ENCODE data around the gene KRTAP3-1.
"Not testable (repeated sequence)": the region's sequence is repeated elsewhere in the genome, so short reads cannot be mapped to it uniquely, and the experiment has no call there.

Gene KRTAP3-1

GRCh38 chr17:41013181-41013580 lies 4.3 kb upstream of the KRTAP3-1 start:
- Histone ChIP-seq H3K9me3 (ENCODE audit: control insufficient read depth in 1 of 2, low read length in 2 of 2) (no peaks in the 10 kb centered on the region), H3K4me3 (ENCODE audit: low read depth in 1 of 2, low read length in 2 of 2) (no peak overlapping the region), H3K36me3 (ENCODE audit: control insufficient read depth in 1 of 2, insufficient read depth in 2 of 2, low read length in 2 of 2) (no peaks in the 10 kb centered on the region), H3K4me1 (ENCODE audit: control insufficient read depth in 1 of 2, insufficient read depth in 2 of 2, low read length in 2 of 2) (no peaks in the 10 kb centered on the region), H3K27me3 (ENCODE audit: low read depth, low read length) (no peaks in the 10 kb centered on the region), H3K27ac (ENCODE audit: low read length) (no peak overlapping the region)

- no peaks in the 10 kb centered on the region for H3K9me3 ChIP-seq (ENCODE audit: control insufficient read depth in 1 of 2, low read length in 2 of 2)
- H3K27ac ChIP-seq (ENCODE audit: low read length) = no peak overlapping the region
- H3K4me3 ChIP-seq (ENCODE audit: low read depth in 1 of 2, low read length in 2 of 2) = no peak overlapping the region
- no peaks in the 10 kb centered on the region for H3K36me3 ChIP-seq (ENCODE audit: control insufficient read depth in 1 of 2, insufficient read depth in 2 of 2, low read length in 2 of 2)
- H3K27me3 ChIP-seq (ENCODE audit: low read depth, low read length) = no peaks in the 10 kb centered on the region
- no peaks in the 10 kb centered on the region for H3K4me1 ChIP-seq (ENCODE audit: control insufficient read depth in 1 of 2, insufficient read depth in 2 of 2, low read length in 2 of 2)
Observed at GRCh38 chr17:41012326-41013120, 3.6 kb upstream of the KRTAP3-1 start.

GRCh38 chr17:41010441-41010840 lies 1.5 kb upstream of the KRTAP3-1 start:
- Histone ChIP-seq H3K36me3 (ENCODE audit: control insufficient read depth in 1 of 2, insufficient read depth in 2 of 2, low read length in 2 of 2) (no peaks in the 10 kb centered on the region), H3K4me3 (ENCODE audit: low read depth in 1 of 2, low read length in 2 of 2) (no peak overlapping the region), H3K27ac (ENCODE audit: low read length) (no peak overlapping the region), H3K4me1 (ENCODE audit: control insufficient read depth in 1 of 2, insufficient read depth in 2 of 2, low read length in 2 of 2) (no peaks in the 10 kb centered on the region), H3K9me3 (ENCODE audit: control insufficient read depth in 1 of 2, low read length in 2 of 2) (no peaks in the 10 kb centered on the region), H3K27me3 (ENCODE audit: low read depth, low read length) (no peaks in the 10 kb centered on the region)

- H3K27ac ChIP-seq (ENCODE audit: low read length) = no peak overlapping the region
- no peaks in the 10 kb centered on the region for H3K4me1 ChIP-seq (ENCODE audit: control insufficient read depth in 1 of 2, insufficient read depth in 2 of 2, low read length in 2 of 2)
- H3K36me3 ChIP-seq (ENCODE audit: control insufficient read depth in 1 of 2, insufficient read depth in 2 of 2, low read length in 2 of 2) = no peaks in the 10 kb centered on the region
- no peak overlapping the region for H3K4me3 ChIP-seq (ENCODE audit: low read depth in 1 of 2, low read length in 2 of 2)
- no peaks in the 10 kb centered on the region for H3K27me3 ChIP-seq (ENCODE audit: low read depth, low read length)
- no peaks in the 10 kb centered on the region for H3K9me3 ChIP-seq (ENCODE audit: control insufficient read depth in 1 of 2, low read length in 2 of 2)
Observed at GRCh38 chr17:41009936-41010335, 1.0 kb upstream of the KRTAP3-1 start.

- no peaks in the 10 kb centered on the region for H3K9me3 ChIP-seq (ENCODE audit: control insufficient read depth in 1 of 2, low read length in 2 of 2)
- H3K4me1 ChIP-seq (ENCODE audit: control insufficient read depth in 1 of 2, insufficient read depth in 2 of 2, low read length in 2 of 2) = no peaks in the 10 kb centered on the region
- no peak overlapping the region for H3K4me3 ChIP-seq (ENCODE audit: low read depth in 1 of 2, low read length in 2 of 2)
- no peaks in the 10 kb centered on the region for H3K36me3 ChIP-seq (ENCODE audit: control insufficient read depth in 1 of 2, insufficient read depth in 2 of 2, low read length in 2 of 2)
- no peaks in the 10 kb centered on the region for H3K27me3 ChIP-seq (ENCODE audit: low read depth, low read length)
- no peak overlapping the region for H3K27ac ChIP-seq (ENCODE audit: low read length)
Observed at GRCh38 chr17:41009301-41009760, 403 bp upstream of the KRTAP3-1 start.

- no peaks in the 10 kb centered on the region for H3K4me1 ChIP-seq (ENCODE audit: control insufficient read depth in 1 of 2, insufficient read depth in 2 of 2, low read length in 2 of 2)
- H3K27ac ChIP-seq (ENCODE audit: low read length) = no peak overlapping the region
- H3K4me3 ChIP-seq (ENCODE audit: low read depth in 1 of 2, low read length in 2 of 2) = no peak overlapping the region
- no peaks in the 10 kb centered on the region for H3K9me3 ChIP-seq (ENCODE audit: control insufficient read depth in 1 of 2, low read length in 2 of 2)
- no peaks in the 10 kb centered on the region for H3K36me3 ChIP-seq (ENCODE audit: control insufficient read depth in 1 of 2, insufficient read depth in 2 of 2, low read length in 2 of 2)
- H3K27me3 ChIP-seq (ENCODE audit: low read depth, low read length) = no peaks in the 10 kb centered on the region
Observed at GRCh38 chr17:41004397-41004796, 4.5 kb downstream of the KRTAP3-1 start.

- H3K27me3 ChIP-seq (ENCODE audit: low read depth, low read length) = no peaks in the 10 kb centered on the region
- H3K36me3 ChIP-seq (ENCODE audit: control insufficient read depth in 1 of 2, insufficient read depth in 2 of 2, low read length in 2 of 2) = no peaks in the 10 kb centered on the region
- no peak overlapping the region for H3K4me3 ChIP-seq (ENCODE audit: low read depth in 1 of 2, low read length in 2 of 2)
Observed at GRCh38 chr17:41003926-41004325, 5.0 kb downstream of the KRTAP3-1 start.

GRCh38 chr17:41002814-41003213 lies 6.1 kb downstream of the KRTAP3-1 start:
- H3K4me3 ChIP-seq (ENCODE audit: low read depth in 1 of 2, low read length in 2 of 2) = no peak overlapping the region
- H3K27me3 ChIP-seq (ENCODE audit: low read depth, low read length) = no peaks in the 10 kb centered on the region
- H3K4me1 ChIP-seq (ENCODE audit: control insufficient read depth in 1 of 2, insufficient read depth in 2 of 2, low read length in 2 of 2) = no peaks in the 10 kb centered on the region
- no peak overlapping the region for H3K27ac ChIP-seq (ENCODE audit: low read length)
- no peaks in the 10 kb centered on the region for H3K36me3 ChIP-seq (ENCODE audit: control insufficient read depth in 1 of 2, insufficient read depth in 2 of 2, low read length in 2 of 2)
- H3K9me3 ChIP-seq (ENCODE audit: control insufficient read depth in 1 of 2, low read length in 2 of 2) = no peaks in the 10 kb centered on the region

More at GRCh38 chr17:41003926-41004325, 5.0 kb downstream of the KRTAP3-1 start:
- Histone ChIP-seq H3K4me1 (ENCODE audit: control insufficient read depth in 1 of 2, insufficient read depth in 2 of 2, low read length in 2 of 2) (no peaks in the 10 kb centered on the region), H3K9me3 (ENCODE audit: control insufficient read depth in 1 of 2, low read length in 2 of 2) (no peaks in the 10 kb centered on the region), H3K27ac (ENCODE audit: low read length) (no peak overlapping the region)

- no peak overlapping the region for H3K27ac ChIP-seq (ENCODE audit: low read length)
- no peaks in the 10 kb centered on the region for H3K4me1 ChIP-seq (ENCODE audit: control insufficient read depth in 1 of 2, insufficient read depth in 2 of 2, low read length in 2 of 2)
- no peaks in the 10 kb centered on the region for H3K9me3 ChIP-seq (ENCODE audit: control insufficient read depth in 1 of 2, low read length in 2 of 2)
- H3K4me3 ChIP-seq (ENCODE audit: low read depth in 1 of 2, low read length in 2 of 2) = no peak overlapping the region
- no peaks in the 10 kb centered on the region for H3K36me3 ChIP-seq (ENCODE audit: control insufficient read depth in 1 of 2, insufficient read depth in 2 of 2, low read length in 2 of 2)
- H3K27me3 ChIP-seq (ENCODE audit: low read depth, low read length) = no peaks in the 10 kb centered on the region
Observed at GRCh38 chr17:41001795-41002194, 7.1 kb downstream of the KRTAP3-1 start.

- not testable (repeated sequence) for H3K4me3 ChIP-seq (ENCODE audit: low read depth in 1 of 2, low read length in 2 of 2); H3K27me3 ChIP-seq (ENCODE audit: low read depth, low read length); H3K36me3 ChIP-seq (ENCODE audit: control insufficient read depth in 1 of 2, insufficient read depth in 2 of 2, low read length in 2 of 2); H3K27ac ChIP-seq (ENCODE audit: low read length); H3K9me3 ChIP-seq (ENCODE audit: control insufficient read depth in 1 of 2, low read length in 2 of 2); H3K4me1 ChIP-seq (ENCODE audit: control insufficient read depth in 1 of 2, insufficient read depth in 2 of 2, low read length in 2 of 2)
Observed at GRCh38 chr17:40999563-40999962, 9.4 kb downstream of the KRTAP3-1 start, which contains the start of gene KRTAP3-2. TSS of gene KRTAP3-2 (minus strand) at chr17:40999906. CDS start at chr17:40999853, 53 bp downstream.

GRCh38 chr17:40997361-40997760 lies 11.6 kb downstream of the KRTAP3-1 start:
- Histone ChIP-seq H3K4me1 (ENCODE audit: control insufficient read depth in 1 of 2, insufficient read depth in 2 of 2, low read length in 2 of 2) (no peaks in the 10 kb centered on the region), H3K27ac (ENCODE audit: low read length) (no peak overlapping the region), H3K4me3 (ENCODE audit: low read depth in 1 of 2, low read length in 2 of 2) (no peak overlapping the region), H3K27me3 (ENCODE audit: low read depth, low read length) (no peaks in the 10 kb centered on the region), H3K9me3 (ENCODE audit: control insufficient read depth in 1 of 2, low read length in 2 of 2) (no peaks in the 10 kb centered on the region), H3K36me3 (ENCODE audit: control insufficient read depth in 1 of 2, insufficient read depth in 2 of 2, low read length in 2 of 2) (no peaks in the 10 kb centered on the region)

GRCh38 chr17:40996829-40997228 lies 12.1 kb downstream of the KRTAP3-1 start:
- H3K9me3 ChIP-seq (ENCODE audit: control insufficient read depth in 1 of 2, low read length in 2 of 2) = no peaks in the 10 kb centered on the region
- H3K4me3 ChIP-seq (ENCODE audit: low read depth in 1 of 2, low read length in 2 of 2) = no peak overlapping the region
- no peak overlapping the region for H3K27ac ChIP-seq (ENCODE audit: low read length)
- no peaks in the 10 kb centered on the region for H3K4me1 ChIP-seq (ENCODE audit: control insufficient read depth in 1 of 2, insufficient read depth in 2 of 2, low read length in 2 of 2)
- no peaks in the 10 kb centered on the region for H3K36me3 ChIP-seq (ENCODE audit: control insufficient read depth in 1 of 2, insufficient read depth in 2 of 2, low read length in 2 of 2)
- H3K27me3 ChIP-seq (ENCODE audit: low read depth, low read length) = no peaks in the 10 kb centered on the region

Measured in muscle layer of duodenum (tissue), 2 donors.